ENCODE measurements around the gene NPTX1. TPM values are rescaled to one million over a fixed set of nuclear protein-coding genes. Genes with fewer than 3 reads are reported as not detected.
A peak's percentile ranks its signal among the peaks of the same experiment; 100 is the strongest.

Gene NPTX1
- total RNA-seq, 1 donor from 2014 or later: 5.7 TPM

- DNase-seq (ENCODE audit: low spot score): no peak
Measured at GRCh38 chr17:80478487-80479245, 2.3 kb upstream of the NPTX1 start.

DNA sequence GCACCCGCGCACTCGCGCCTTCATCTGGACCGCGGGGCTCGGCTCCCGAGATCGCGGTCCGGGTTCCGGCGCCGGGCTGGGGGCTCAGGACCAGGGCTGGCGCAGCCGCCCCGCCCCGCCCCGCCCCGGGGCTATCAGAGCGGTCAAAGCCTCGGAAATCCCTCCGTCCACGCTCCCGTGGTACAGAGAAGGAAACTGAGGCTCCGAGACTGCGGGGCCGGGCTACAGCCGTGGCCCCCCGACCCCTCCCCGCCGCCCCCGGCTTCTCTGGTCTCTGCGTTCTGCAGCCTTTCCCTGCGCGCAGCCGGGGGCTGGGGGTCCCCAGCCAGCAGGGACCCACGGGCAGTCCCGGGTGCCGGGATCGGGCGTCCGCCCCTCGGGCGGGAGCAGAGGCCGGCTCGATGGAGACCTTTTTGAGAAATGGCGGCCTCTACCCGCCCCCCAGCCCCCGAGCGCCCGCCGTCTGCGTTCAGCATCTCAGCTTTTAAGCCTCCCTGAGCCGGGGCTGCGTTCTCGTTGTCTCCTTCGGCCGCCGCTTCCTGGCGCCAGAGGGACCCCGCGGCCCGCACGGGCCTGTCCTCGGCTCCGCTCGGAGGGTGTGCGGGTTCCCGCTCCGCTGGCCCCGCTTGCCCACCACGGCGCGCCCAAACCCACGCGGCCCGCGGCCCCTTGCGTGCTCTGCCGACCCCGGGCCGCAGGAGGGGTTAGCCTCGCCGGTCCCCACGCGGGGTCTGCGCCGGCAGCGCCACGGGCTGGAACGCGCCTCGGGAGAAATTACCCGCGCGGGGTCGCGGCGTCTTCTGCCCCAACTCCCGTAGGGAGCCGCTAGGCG, 1.5 kb upstream of the NPTX1 start:
- DNase-seq (ENCODE audit: low spot score): no peak

DNA sequence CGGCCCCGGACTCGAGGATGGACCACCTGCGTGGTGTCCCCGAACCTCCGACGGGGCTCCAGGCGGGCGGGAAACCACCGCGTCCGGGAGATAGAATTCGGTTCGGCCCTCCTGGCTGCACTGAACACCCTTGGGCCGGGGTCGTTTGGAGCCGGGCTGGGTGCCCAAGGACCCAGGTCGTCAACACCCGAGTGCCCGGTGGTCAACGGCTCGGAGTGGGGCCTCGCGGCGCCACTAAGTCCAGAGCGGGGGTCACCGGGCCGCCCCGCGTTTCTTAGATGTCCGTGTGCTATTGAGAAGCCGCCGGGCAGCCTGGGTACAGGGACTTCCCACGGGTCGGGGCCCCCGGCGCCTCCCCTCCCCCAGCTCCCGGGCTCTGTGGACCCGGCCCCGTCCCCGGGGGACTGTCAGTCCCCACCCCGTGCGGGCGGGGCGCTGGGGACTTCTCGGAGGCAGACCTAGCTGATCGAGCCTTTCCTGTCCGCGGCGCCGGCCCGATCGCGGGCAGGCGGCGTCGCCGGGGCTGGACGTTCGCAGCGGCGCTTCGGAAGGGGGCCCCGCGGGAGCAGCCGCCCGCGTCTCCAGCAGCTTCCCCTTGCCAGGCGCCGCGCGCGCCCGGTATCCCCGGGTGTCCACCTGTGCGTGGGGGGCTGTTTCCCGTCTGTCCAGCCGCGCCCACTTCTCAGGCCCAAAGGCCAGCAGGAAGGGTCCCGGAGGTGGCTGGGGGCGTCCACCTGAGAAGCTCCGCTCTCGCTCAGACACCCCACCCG, 655 bp upstream of the NPTX1 start:
- DNase-seq (ENCODE audit: low spot score): no peak

DNA sequence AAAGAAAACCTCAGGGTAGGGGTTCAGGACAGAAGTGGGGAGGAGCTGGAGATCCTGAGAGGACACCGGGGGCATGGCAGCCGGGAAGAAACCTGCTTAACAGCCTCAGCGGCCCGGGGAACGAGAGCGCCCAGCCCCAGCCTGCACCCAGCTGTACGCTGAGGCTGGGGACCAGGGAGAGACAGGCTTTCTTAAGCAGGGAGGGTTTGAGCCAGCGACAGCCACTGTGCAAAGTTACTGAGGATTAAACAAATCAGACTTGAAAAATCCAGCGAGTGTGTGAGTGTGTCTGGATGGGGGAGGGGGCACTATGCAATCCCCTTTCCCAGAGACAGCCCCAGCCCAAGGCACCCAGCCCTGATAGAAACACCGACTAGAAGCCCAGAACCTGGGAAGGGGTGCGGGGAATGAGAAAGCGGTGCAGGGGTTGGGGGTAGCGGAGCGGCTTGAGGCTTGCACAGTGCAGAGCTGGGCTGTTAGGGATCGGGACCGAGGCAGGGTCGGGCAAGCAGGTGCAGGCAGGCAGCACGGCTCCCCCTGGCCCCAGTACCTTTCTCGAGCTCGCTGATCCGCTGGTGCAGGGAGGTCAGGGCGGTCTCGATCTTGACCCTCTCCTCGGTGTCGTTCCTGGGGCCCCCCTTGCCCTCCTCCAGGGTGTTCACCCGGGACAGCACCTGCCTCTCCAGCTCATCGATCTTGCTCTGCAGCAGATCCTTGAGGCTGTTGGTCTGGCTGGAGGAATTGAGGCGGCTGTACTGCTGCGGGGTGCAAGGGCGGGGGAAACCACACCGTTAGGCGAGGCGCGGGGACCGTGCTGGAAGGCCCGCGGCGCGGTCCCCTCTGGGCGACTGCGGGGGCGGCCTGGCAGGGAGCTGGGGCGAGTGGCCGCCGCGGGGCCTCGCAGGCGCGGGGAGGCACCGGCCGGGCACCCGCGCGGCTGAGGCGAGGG, 1.2 kb downstream of the NPTX1 start:
- no peak for DNase-seq (ENCODE audit: low spot score)

DNA sequence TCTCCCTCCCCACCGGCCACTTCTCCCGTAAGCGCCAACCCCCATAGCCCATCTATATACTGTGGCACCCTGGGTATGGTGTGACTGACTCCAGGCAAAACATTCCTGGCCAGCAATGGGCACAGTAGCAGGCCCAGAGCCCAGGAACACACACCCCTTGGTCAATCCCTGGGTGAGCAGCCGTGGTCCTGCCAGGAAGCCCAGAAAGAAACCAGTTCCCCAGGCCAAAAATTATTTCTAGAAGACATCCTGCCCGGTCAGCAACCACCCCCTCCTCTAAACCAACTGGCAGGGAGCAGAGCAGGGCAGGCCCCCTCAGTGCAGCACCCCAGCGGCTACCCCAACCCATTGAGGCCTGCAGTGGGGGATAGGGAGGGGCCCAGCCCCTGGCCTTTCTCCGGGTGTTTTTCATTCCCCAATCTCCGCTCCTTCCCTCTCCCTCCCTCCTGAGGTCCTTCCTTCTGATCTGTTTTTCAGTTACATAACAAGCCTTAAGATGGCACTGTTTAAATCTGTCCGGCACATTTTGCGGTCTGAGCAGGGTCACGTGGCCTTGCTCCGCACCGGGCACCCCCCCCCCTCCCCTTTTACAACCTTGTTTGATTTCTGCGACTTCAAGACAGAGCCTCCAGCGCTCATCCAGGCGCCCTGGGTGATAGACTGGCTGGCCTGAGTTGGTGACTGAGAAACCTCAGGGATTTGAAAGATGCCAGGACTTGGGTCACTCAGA, 2.0 kb downstream of the NPTX1 start:
- no peak for DNase-seq (ENCODE audit: low spot score)

DNA sequence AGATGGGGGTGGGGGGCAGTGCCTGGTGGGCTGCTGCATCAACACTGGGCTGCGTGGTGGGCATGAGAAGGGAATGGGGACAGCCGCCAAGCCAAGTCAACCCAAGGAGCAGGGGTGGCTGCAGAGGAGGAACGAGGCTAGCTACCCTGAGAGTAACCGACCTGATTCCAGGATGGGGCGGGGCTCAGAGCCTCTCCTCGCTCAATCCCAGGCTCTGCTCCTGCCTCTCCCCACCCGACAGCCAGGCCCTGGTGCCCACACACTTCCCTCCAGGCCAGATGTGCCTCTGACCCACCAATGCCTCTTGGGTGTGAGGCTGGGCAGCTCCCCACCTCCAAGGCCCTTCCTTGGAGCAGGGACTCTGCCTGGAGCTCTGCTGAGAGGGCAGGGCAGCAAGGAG, 2.7 kb downstream of the NPTX1 start:
- no peak for DNase-seq (ENCODE audit: low spot score)

GRCh38 chr17:80472996-80473395, 3.4 kb downstream of the NPTX1 start:
- DNase-seq (ENCODE audit: low spot score): no peak

DNA sequence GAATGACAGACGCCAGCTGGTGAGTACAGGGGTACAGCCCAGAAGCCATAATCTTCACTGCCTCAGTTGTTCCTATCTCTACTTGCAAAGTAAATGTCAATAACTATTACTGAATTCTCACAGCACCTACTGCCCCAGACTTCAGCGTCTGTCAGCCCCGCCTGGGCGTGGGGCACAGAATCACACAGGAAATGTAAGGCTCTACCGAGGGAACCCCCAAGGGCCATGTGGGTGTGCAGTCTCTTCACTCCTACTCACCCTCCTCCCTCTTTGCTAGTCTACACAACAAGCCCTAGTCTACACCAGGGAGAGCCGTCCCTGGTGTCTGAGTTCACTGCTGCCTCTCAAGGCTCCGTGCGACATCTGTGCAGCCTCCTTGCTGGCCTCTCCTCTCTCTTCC, 4.5 kb downstream of the NPTX1 start:
- DNase-seq (ENCODE audit: low spot score): no peak

DNA sequence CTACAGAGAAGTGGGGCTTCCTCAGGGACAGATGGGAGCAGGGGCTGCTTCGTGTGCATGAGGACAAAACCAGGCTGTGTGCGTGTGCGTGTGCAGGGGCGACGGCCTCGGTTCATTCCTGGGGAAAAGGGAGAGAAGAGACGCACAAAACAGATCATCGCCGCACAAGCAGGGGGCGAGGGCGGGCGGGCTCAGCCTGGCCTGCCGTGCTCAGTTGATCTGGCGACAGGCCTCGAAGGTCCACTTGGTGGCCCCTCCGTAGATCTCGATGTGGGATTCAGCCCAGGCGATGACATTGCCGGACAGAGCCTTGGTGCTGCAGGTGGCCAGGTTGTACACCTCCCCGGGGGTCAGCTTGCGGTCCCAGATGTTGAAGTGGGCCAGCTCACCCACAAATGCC, 5.8 kb downstream of the NPTX1 start:
- DNase-seq (ENCODE audit: low spot score): no peak

GRCh38 chr17:80469667-80470066, 6.7 kb downstream of the NPTX1 start:
- DNase-seq (ENCODE audit: low spot score): no peak

DNA sequence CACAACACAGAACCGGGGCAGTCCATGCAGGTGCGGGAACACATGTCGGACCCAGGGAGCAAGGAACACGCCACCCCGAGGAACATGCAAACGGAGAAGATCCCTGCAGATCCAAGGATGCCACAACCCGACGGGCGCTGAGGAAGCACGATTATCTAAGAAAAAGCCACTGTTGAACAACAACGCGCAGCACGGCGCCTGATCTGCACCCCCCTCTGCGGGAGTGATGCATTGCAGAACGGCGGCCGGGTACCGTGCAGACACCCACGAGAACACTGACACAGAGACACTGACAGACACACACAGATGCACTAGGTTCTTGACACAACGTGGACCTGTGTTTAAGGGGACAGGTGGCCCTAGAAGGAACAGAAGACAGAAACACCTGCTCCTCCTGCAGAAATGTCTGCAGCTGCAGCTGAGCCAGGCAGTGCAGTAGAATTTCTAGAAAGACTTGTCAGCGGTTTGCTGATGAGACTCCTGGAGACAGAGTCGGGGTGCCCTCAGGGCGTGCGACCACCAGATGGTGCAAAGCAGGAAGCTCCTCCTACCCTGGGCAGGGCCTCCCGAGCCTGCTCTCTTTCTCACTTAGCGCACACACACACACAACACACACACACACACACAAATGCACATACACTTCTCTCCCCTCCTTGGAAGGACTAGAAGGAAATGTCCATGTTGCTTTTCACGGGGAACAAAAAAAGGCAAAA, 7.5 kb downstream of the NPTX1 start:
- DNase-seq (ENCODE audit: low spot score): no peak

GRCh38 chr17:80468242-80468641, 8.2 kb downstream of the NPTX1 start:
- no peak for DNase-seq (ENCODE audit: low spot score)

DNA sequence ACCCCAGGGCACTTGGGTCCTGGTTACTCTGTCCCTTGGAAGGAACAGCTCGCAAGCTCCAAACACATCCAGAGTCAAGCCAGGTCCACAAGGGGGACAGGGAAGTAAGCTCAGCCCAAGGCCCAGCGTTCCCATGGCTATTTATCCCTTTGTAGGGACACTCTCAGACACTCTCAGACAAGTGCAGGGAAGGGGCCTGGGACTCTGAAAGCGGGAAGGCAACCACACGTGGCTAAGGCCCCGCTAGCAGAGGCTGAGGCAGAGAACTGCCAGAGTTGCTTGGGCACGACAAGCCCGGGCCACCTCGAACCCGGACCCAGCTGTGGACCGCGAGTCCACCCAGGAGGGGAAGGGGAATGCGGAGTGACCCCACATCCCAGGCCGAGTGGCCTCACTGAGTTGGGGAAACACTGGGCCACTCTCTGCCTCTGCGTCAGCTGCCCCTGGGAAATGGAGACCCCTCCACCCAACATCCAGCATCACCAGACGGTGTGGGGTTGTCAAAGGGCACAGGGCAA, 10.2 kb downstream of the NPTX1 start:
- no peak for DNase-seq (ENCODE audit: low spot score)

- DNase-seq (ENCODE audit: low spot score): no peak
Measured at GRCh38 chr17:80465327-80465974, 11.0 kb downstream of the NPTX1 start.

GRCh38 chr17:80464486-80464885, 11.9 kb downstream of the NPTX1 start:
- DNase-seq (ENCODE audit: low spot score): no peak

DNA sequence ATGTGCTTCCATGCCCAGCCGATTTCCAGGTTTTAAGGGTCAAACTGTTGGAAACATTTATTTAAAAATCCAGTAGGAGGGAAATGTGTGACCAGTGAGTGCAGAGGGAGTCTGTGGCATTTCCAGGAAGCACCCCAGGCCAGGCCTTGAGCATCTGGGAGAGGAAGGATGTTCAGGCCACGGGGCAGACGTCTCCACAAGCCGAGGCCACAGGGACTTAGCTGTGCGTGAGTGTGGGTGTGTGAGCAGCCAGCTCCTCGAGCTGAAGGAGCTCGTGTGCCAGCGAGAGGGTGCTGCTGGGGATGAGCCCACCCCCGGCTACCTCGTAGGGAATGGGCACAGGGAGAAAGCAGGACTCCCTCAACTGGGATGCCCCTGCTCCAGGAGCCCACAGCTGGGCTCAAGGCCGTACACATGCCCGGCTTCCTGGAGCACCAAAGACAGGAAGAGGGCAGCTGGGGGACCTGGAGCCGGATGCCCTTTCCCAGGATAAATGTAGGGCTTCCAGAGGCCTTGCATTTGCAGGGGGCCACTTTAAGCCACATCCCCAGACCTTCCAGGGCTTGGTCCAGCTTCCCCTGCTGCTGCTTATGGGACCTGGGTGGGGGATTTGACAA, 12.5 kb downstream of the NPTX1 start:
- no peak for DNase-seq (ENCODE audit: low spot score)

GRCh38 chr17:80461528-80462160, 14.8 kb downstream of the NPTX1 start:
- DNase-seq (ENCODE audit: low spot score): no peak

- peak; percentile 54 for DNase-seq (ENCODE audit: low spot score)
Measured at GRCh38 chr17:80460429-80460834, 16.0 kb downstream of the NPTX1 start.

Measured in mucosa of gallbladder (tissue), 1 donor.